Non-pigmented ciliary epithelial cell (primary cell): Measurements from ENCODE around the gene BEAN1.

Source experiments
- DNase-seq: peaks from one replicate; pipeline ENCODE4 v3.0.0-alpha.2; 2010; ENCODE audit warnings: low read depth

Gene BEAN1

GRCh38 chr16:66470556-66470955 lies 43.5 kb downstream of the BEAN1 start:
- DNase-seq = no peak

- DNase-seq = no peak
These were observed 44.2 kb downstream of the BEAN1 start for GRCh38 chr16:66471264-66471663.

- no peak for DNase-seq
These were observed 44.8 kb downstream of the BEAN1 start for GRCh38 chr16:66471716-66472393.

GRCh38 chr16:66473051-66473571 lies 46.0 kb downstream of the BEAN1 start:
- no peak for DNase-seq

- no peak for DNase-seq
These were observed 46.8 kb downstream of the BEAN1 start for GRCh38 chr16:66473654-66474519.

GRCh38 chr16:66474750-66475199 lies 47.7 kb downstream of the BEAN1 start:
- no peak for DNase-seq

GRCh38 chr16:66475232-66475631 lies 48.1 kb downstream of the BEAN1 start:
- no peak for DNase-seq

- DNase-seq = no peak
These were observed 49.4 kb downstream of the BEAN1 start for GRCh38 chr16:66476328-66477027.

- no peak for DNase-seq
These were observed 50.0 kb downstream of the BEAN1 start for GRCh38 chr16:66477028-66477515.

GRCh38 chr16:66478733-66479511 lies 51.8 kb downstream of the BEAN1 start:
- no peak for DNase-seq

GRCh38 chr16:66479661-66480264 lies 52.7 kb downstream of the BEAN1 start:
- DNase-seq = no peak

- no peak for DNase-seq
These were observed 53.4 kb downstream of the BEAN1 start for GRCh38 chr16:66480265-66481080.

- no peak for DNase-seq
These were observed 54.2 kb downstream of the BEAN1 start for GRCh38 chr16:66481081-66481942.

- no peak for DNase-seq
These were observed 54.9 kb downstream of the BEAN1 start for GRCh38 chr16:66481943-66482390.

- DNase-seq = no peak
These were observed 56.8 kb downstream of the BEAN1 start for GRCh38 chr16:66483689-66484452.

- no peak for DNase-seq
These were observed 57.5 kb downstream of the BEAN1 start for GRCh38 chr16:66484453-66485213.

- no peak for DNase-seq
These were observed 58.3 kb downstream of the BEAN1 start for GRCh38 chr16:66485376-66485775.
